Dermis blood vessel endothelial cell (primary cell): ENCODE data around the gene ANKRD11. TPM values are rescaled to one million over a fixed set of nuclear protein-coding genes. Genes with fewer than 3 reads are reported as not detected.
"Not testable (repeated sequence)": the region's sequence is repeated elsewhere in the genome, so short reads cannot be mapped to it uniquely, and the experiment has no call there.

Experiments
- DNase-seq: peaks from one replicate; pipeline ENCODE4 v3.0.0; 2010
- total RNA-seq: library from RNA; depleted of rRNA; stranded (reverse); fragments of >200 nt; gene quantifications from 2 replicates; pipeline ENCODE4 v1.2.3, GENCODE V29; 2014

Gene ANKRD11
- total RNA-seq, 1 donor from 2014 or later, result 55.5 TPM

GRCh38 chr16:89311636-89312035 is 178.7 kb downstream of the ANKRD11 start:
- no peak for DNase-seq

GRCh38 chr16:89309438-89310122 is 180.8 kb downstream of the ANKRD11 start:
- no peak for DNase-seq

GRCh38 chr16:89308391-89309333 is 181.7 kb downstream of the ANKRD11 start:
- peak; percentile 51 for DNase-seq

GRCh38 chr16:89307421-89307805 is 182.9 kb downstream of the ANKRD11 start:
- no peak for DNase-seq

- not testable (repeated sequence) for DNase-seq
These were observed 183.6 kb downstream of the ANKRD11 start for GRCh38 chr16:89306457-89307420.

GRCh38 chr16:89304941-89305705 is 185.2 kb downstream of the ANKRD11 start:
- no peak for DNase-seq

- no peak for DNase-seq
These were observed 186.0 kb downstream of the ANKRD11 start for GRCh38 chr16:89304181-89304851.

- DNase-seq, result no peak
These were observed 186.7 kb downstream of the ANKRD11 start for GRCh38 chr16:89303617-89304016.

GRCh38 chr16:89300976-89301360 is 189.4 kb downstream of the ANKRD11 start:
- no peak for DNase-seq

- DNase-seq, result no peak
These were observed 189.9 kb downstream of the ANKRD11 start for GRCh38 chr16:89300311-89300975.

GRCh38 chr16:89299357-89300111 is 190.8 kb downstream of the ANKRD11 start:
- not testable (repeated sequence) for DNase-seq

- no peak for DNase-seq
These were observed 191.6 kb downstream of the ANKRD11 start for GRCh38 chr16:89298623-89299225.

- peak; percentile 41 for DNase-seq
These were observed 192.3 kb downstream of the ANKRD11 start for GRCh38 chr16:89297910-89298545.

- no peak for DNase-seq
These were observed 193.0 kb downstream of the ANKRD11 start for GRCh38 chr16:89297156-89297874.

- no peak for DNase-seq
These were observed 194.4 kb downstream of the ANKRD11 start for GRCh38 chr16:89295915-89296314.

- no peak for DNase-seq
These were observed 195.1 kb downstream of the ANKRD11 start for GRCh38 chr16:89295071-89295900.

- DNase-seq, result no peak
These were observed 195.9 kb downstream of the ANKRD11 start for GRCh38 chr16:89294486-89294885.
